G401.6 (cell line): ENCODE results near the gene HOXC5.
"Not testable (repeated sequence)": the region's sequence is repeated elsewhere in the genome, so short reads cannot be mapped to it uniquely, and the experiment has no call there.

Experiments used
- FAIRE-seq: peaks from 2 replicates; lab custom pipeline; 2012; peaks lifted over from hg19 to GRCh38; lab: Jason Lieb, UNC

The HOXC5 gene

GRCh38 chr12:54033980-54034784 lies 1.3 kb downstream of the HOXC5 start:
- FAIRE-seq: no peak

GRCh38 chr12:54034785-54035310 lies 2.0 kb downstream of the HOXC5 start:
- FAIRE-seq: no peak

GRCh38 chr12:54035568-54036264 lies 2.9 kb downstream of the HOXC5 start:
- no peak for FAIRE-seq

DNA sequence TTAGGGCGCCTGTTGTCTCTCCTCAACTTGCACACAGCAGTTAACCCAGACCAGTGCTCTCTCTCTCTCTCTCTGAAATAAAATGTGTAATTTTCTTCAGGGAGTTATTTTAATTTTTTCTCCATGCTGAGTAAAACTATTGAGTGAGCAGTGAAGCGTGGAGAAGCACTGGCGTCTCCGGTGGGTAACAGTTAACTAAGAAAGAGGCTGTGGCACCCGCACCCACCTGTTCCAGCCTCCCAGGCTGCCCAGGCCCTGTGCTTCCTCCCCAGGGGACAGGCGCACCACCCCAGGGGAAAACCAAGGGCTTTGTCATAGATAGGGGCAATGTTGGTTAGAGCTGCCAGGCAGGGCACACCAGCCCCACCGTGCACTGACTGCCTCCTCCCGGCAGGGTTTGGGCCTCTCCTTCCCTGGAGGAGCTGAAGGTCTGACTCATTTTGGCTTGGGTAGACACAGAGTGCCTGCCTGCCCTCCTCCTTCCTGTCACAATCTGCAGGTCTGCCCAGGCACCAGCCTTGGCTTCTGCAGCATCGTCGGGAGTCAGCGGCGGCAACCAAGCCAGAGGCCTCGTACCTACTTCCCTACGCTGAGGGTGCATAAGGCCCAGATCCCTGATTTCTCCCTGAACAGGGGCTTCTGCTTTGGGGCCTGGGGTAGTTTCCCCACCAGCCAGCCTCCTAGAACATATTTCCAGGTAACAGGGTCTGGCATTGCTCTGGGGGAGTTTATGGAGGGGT lies 3.9 kb downstream of the HOXC5 start:
- no peak for FAIRE-seq

DNA sequence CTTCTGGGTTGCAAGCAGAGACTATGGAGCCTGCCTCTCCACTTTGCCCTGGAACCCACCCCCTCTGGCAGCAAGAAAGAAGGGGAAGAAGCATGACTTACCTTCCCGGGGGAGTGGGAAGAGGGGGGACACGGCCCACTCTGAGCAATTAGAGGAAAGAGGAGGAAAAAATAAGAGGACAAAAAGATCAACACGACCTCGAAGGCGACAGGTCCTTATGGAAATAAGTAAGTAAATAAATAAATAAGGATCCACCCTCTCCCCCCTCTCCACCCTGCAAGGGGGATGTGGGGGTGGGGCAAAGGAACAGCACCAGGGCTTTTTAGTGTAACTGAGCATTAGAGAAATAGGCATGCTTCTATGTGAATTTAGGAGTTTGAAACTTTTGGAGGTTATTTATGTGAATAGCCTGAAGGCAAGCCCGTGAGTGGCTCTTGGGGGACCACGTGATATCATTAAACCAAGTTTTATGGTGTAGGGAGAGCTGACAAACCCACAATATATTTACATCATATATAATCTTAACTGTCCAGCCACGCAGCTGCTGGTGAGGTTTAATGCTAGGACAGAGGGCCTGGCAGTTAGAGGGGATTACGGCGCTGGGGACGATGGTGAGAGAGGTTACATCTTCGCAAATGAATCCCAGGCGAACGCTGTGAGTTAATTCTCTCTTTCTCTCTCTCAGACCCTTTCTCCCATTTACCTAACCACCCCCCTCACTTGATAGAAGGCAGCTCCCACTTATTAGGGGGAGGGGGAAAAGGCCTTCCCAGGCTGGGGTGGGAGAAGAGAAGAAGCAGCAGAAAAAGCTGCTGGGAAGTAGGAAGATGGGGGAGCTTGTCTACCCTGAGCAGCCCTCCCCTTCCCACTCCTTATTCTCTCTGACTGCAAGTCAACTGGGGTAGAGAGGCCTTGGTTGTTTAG lies 4.8 kb downstream of the HOXC5 start:
- peak; percentile 77 for FAIRE-seq

GRCh38 chr12:54038284-54038870 lies 5.5 kb downstream of the HOXC5 start:
- FAIRE-seq: no peak

DNA sequence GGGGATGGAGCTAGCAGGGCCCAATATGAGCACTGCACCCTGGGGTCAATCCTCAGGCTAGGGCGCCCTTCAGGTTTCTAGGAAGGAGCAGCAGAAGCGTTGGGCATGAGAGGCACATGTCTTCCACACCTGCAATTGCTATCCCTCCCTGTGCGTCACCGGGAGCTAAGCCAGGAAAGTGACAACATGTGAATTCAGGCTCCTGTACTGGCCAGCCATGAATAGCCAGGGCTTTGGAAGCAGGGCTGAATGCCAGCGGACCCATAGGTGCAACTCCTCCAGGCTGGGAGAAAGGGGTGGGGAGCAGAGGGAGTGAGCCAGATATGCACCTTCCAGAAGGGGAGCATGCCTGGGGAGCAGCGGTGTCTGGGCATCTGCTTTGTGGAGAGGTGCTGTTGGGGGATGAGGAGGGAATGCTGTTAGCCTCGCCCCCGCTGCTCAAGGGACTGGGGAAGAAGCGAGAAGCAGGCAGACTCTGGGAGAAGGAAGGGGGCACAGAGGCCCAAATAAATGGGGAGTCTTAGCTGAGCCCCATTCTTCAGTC lies 6.1 kb downstream of the HOXC5 start:
- FAIRE-seq: no peak

DNA sequence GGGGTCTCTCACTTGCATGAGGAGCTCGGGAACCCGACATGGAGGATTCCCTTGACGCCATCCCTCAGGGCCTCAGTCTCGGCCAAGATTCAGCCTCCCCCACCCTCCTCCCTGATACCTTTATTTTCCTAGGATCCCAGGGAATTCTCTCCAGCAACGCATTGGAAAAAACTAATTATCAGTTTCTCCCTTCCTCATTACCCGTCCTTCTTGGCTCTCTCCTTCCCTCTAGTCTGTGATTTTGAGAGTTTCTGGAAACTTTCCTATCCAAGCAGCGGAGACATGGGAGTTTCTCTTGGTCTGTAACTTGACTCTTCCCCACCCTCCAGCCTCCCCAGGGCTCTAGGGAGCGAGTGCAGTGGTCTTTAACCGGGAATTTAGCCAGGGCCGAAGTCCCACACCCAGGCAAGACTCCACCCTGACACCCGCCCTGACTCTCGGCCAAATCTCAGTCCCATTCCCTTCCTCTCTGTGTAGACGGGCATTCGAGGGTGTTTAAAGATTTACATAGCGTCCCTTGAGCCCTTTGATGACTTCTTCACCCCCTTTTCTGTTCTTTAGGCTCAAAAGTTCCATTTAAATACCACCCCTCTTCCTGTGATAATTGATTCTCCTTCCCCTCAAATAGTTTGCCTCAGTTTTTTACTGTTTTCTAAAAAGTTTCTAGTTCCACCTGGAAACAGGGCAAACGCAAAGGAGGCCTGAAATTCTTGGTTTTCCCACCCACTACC lies 6.7 kb downstream of the HOXC5 start:
- peak; percentile 13 for FAIRE-seq

DNA sequence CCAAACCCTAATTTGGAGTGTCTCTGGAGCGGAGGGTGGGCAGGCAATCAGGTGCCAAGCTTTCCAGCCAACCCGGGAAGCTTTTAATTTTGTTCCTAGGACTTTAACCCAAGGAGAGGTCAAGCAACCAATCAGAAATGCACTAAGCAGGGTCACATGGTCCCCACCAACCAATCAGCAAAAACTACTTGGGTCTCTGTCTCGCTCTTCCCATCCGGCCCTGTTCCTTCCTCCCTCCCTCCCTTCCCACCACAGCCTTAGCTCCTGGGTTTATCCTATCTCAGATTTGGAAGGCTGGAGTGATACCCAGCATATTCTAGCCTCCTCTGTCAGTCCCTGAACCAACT lies 7.3 kb downstream of the HOXC5 start:
- peak; percentile 96 for FAIRE-seq

GRCh38 chr12:54040648-54041047 lies 7.8 kb downstream of the HOXC5 start:
- FAIRE-seq: no peak

DNA sequence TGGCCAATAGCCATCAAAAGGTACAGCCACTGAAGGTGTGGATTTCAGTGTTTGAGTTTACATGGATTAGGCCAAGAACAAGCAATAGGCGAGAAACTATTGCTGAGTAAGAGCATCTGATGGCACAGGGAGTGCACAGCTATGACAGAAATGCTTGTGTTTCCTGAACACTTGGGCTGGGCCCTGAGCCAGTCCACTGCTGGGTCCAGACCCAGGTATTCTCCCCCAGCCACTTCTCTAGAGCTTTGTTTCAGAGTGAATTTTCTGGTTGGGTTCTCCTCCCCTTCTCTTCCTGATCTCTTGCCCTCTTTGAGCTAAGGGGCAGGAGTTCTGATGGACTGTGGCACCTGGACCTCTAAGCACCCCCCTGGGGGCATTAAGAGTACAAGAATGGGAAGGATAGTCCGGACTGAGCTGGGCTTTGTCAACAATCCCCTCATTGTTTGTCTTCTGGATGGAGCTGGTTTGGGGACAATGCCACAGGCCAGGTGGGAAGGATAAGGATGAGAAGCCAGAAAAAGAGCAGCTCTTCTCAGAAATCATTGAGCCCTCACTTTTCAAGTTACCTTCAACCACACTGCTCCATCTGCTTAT lies 8.3 kb downstream of the HOXC5 start:
- FAIRE-seq: no peak

GRCh38 chr12:54042033-54042432 lies 9.2 kb downstream of the HOXC5 start:
- FAIRE-seq: not testable (repeated sequence)

GRCh38 chr12:54042970-54043853 lies 10.4 kb downstream of the HOXC5 start:
- FAIRE-seq: no peak

DNA sequence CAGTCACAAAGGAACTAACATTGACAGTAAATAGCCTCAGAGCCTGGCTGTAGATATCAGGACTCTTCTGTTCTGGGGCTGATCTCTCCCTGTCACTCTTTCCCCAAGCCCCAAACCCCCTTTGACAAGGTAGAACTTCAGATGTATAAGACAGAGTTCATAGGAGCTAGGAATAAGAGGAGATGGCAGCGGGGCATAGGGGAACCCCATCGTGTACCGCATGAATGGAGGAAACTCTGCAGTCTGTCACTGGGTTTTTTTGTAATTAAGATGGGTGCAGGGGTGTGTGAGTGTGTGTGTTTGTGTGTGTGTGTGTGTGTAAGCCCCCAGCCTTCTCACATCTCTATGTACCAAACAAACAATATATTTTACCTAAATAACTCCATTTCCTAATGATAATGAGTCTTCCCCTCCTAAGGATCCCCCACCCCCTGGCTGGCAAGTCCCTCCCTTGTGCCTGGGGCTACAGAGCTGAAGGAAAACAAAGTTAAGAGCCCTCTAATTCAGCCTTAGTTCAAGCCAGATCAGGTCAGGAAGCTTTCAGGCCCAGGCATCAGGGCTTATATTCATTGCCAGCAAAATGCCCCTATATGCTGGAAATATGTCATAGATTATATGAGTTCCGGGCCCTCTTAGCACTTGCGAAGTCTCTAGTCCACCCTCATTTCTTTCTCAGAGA lies 11.7 kb downstream of the HOXC5 start:
- no peak for FAIRE-seq

GRCh38 chr12:54045401-54045800 lies 12.6 kb downstream of the HOXC5 start:
- peak; percentile 37 for FAIRE-seq

GRCh38 chr12:54045868-54046521 lies 13.1 kb downstream of the HOXC5 start:
- no peak for FAIRE-seq

DNA sequence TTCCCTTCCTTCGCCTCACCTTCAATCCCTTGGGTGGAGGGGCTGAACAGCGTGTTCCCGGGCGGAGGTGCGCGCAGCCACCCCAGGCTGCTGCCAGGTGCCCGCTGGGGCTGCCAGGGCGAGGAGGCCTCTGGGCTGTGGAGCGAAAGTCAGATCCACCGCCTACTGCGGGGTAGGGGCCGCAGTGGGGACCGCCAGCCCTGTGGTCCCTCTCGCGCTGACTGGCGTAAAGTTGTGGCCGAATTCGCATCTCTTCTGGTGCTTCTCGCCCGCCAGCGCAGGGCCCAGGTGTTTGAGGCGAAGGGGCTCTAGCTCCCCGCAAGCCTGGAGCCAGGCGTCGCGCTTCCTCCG lies 13.9 kb downstream of the HOXC5 start:
- FAIRE-seq: no peak
